ENCODE data around the gene BPIFB4.
"Not testable (repeated sequence)": the region's sequence is repeated elsewhere in the genome, so short reads cannot be mapped to it uniquely, and the experiment has no call there.

The BPIFB4 gene

DNA sequence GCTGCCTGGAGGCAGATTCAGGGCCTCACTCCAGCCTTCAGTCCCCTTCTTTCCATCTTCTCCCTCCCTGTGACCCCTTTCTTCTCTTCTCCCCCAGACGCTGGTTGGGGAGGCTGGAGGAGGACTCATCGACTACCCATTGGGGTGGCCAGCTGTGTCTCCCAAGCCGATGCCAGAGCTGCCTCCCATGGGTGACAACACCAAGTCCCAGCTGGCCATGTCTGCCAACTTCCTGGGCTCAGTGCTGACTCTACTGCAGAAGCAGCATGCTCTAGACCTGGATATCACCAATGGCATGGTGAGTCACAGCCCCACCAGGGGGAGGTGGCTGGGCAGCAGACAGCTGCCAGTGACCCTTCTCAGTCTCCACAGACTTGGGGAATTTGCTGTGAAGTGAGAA is 12.9 kb downstream of the BPIFB4 start:
- in situ Hi-C loops (cut with MboI; ENCODE audit: low pct_unique_long_range_greater_than_20kb, low sequenced_read_pairs, unreplicated experiment): no loop called here
- DNase-seq (ENCODE audit: low spot score): no peak
- TF ChIP-seq, protein P1, sequence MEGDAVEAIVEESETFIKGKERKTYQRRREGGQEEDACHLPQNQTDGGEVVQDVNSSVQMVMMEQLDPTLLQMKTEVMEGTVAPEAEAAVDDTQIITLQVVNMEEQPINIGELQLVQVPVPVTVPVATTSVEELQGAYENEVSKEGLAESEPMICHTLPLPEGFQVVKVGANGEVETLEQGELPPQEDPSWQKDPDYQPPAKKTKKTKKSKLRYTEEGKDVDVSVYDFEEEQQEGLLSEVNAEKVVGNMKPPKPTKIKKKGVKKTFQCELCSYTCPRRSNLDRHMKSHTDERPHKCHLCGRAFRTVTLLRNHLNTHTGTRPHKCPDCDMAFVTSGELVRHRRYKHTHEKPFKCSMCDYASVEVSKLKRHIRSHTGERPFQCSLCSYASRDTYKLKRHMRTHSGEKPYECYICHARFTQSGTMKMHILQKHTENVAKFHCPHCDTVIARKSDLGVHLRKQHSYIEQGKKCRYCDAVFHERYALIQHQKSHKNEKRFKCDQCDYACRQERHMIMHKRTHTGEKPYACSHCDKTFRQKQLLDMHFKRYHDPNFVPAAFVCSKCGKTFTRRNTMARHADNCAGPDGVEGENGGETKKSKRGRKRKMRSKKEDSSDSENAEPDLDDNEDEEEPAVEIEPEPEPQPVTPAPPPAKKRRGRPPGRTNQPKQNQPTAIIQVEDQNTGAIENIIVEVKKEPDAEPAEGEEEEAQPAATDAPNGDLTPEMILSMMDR (IDR thresholded peaks at IDR 0.05; ENCODE audit: extremely low read depth, insufficient read depth, missing control alignments): no peak

DNA sequence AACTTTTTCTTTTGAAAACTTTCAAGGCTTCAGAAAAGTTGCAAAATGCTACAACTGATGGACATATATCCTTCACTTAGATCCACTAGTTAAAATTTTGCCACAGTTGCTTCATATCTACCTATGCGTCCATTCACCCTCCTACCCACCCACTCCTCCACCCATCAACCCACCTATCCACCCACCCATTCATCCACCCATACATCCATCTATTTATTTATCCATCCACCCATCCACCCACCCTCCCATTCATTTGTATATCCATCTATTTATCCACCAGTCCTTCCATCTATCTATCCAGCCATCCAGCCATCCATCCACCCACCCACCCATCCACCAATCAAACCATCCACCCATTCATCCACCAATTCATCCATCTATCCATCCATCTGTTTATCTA is 13.6 kb downstream of the BPIFB4 start:
- DNase-seq (ENCODE audit: low spot score): no peak
- in situ Hi-C loops (cut with MboI; ENCODE audit: low pct_unique_long_range_greater_than_20kb, low sequenced_read_pairs, unreplicated experiment): no loop called here
- TF ChIP-seq, protein P1 (IDR thresholded peaks at IDR 0.05; ENCODE audit: extremely low read depth, insufficient read depth, missing control alignments): no peak

DNA sequence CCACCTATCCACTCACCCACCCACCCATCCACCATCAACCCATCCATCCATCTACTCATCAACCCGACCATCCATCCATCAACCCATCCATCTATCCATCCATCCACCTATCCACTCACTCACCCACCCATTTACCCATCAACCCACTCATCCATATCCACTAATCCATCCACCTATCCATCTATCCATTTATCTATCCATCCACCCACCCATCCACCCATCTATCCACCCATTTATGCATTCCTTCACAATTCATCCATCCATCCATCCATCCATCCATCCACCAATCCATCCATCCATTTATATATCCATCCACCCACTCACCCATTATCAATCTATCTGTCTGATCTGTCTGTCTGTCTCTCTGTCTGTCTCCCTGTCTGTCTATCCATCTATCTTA is 14.1 kb downstream of the BPIFB4 start:
- DNase-seq (ENCODE audit: low spot score): no peak
- in situ Hi-C loops (cut with MboI; ENCODE audit: low pct_unique_long_range_greater_than_20kb, low sequenced_read_pairs, unreplicated experiment): no loop called here
- TF ChIP-seq, protein P1 (IDR thresholded peaks at IDR 0.05; ENCODE audit: extremely low read depth, insufficient read depth, missing control alignments): no peak

DNA sequence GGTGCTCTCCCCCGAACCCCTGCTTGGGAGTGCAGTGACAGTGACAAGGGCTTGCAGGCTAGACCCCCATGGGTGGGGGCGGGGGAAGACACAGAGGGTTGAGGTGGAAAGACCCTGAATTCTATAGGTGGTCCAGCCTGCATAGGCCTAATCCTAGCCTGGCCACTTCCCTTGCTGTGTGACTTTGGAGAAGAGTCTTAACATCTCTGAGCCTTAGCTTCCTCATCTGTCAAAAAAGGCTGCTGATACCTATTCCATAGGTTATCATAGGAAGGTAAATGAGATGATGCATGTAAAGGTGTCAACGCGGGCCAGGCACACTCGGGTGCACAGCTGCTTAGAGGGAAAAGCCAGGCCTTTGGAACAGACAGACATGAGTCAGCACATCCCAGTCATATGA is 15.8 kb downstream of the BPIFB4 start:
- TF ChIP-seq, protein P1 (IDR thresholded peaks at IDR 0.05; ENCODE audit: extremely low read depth, insufficient read depth, missing control alignments): no peak
- in situ Hi-C loops (cut with MboI; ENCODE audit: low pct_unique_long_range_greater_than_20kb, low sequenced_read_pairs, unreplicated experiment): no loop called here
- no peak for DNase-seq (ENCODE audit: low spot score)

DNA sequence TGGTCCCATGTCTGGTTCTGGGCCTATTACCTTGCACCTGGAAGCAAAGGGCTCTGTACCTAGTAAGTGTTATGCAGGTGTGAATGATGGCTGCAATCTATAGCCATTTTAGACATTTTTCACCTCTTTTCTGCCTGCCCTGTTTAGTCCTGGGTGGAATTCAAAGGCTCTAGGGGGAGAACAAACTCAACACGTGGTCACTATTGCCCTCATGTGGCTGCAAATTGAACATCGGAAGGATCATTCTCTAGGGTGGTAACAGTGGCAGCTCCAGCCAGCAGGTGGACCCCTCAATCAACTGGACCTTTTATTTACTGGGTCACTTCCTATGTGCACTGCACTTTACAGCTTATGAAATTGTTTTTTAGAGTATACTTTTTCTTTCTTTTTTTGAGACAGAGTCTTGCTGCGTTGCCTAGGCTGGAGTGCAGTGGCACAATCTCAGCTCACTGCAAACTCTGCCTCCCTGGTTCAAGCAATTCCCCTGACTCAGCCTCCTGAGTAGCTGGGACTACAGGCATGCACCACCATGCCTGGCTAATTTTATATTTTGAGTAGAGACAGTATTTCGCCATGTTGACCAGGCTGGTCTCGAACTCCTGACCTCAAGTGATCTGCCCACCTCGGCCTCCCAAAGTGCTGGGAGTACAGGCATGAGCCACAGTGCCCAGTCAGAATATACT is 16.6 kb downstream of the BPIFB4 start:
- in situ Hi-C loops (cut with MboI; ENCODE audit: low pct_unique_long_range_greater_than_20kb, low sequenced_read_pairs, unreplicated experiment): not testable (repeated sequence)
- DNase-seq (ENCODE audit: low spot score): peak; percentile 83
- TF ChIP-seq, protein P1 (IDR thresholded peaks at IDR 0.05; ENCODE audit: extremely low read depth, insufficient read depth, missing control alignments): peak; percentile 71

DNA sequence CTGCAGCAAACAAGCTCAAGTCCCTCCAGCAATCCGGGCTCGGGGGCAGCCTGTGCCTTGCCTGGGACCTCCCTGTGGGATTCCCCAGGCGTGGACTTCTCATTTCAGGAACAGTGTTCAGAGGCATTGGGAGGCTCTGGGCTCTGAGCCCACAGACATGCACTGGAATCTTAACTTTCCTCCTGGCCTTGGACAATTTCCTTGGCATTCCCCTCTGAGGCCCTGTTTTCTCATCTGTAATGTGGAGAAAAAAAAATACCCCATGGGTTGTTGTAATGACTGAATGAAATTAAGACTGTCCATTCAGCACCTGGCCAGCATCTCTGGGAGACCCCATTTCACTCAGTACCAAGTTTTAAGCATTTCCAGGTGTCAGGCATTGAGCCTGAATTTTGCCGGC is 17.6 kb downstream of the BPIFB4 start:
- in situ Hi-C loops (cut with MboI; ENCODE audit: low pct_unique_long_range_greater_than_20kb, low sequenced_read_pairs, unreplicated experiment): no loop called here
- TF ChIP-seq, protein P1 (IDR thresholded peaks at IDR 0.05; ENCODE audit: extremely low read depth, insufficient read depth, missing control alignments): no peak
- no peak for DNase-seq (ENCODE audit: low spot score)
